ENCODE results near the gene APOH. TPM values are rescaled to one million over a fixed set of nuclear protein-coding genes. Genes with fewer than 3 reads are reported as not detected.

Gene APOH
- total RNA-seq, 1 donor from 2014 or later, result 29.6 TPM

GRCh38 chr17:66222798-66223350, 6.3 kb downstream of the APOH start:
- H3K4me1 ChIP-seq, result no peaks in the 10 kb centered on the region
- no peak for DNase-seq
- intact Hi-C loops (cut with DNase I), result no loop called here
- ATAC-seq, result no peak
- H3K27ac ChIP-seq, result no peak overlapping the region
- no peaks in the 10 kb centered on the region for H3K9me3 ChIP-seq
- no peaks in the 10 kb centered on the region for H3K27me3 ChIP-seq
- H3K36me3 ChIP-seq, result no peaks in the 10 kb centered on the region
- TF ChIP-seq CTCF (IDR thresholded peaks at IDR 0.05), result no peak
- H3K4me3 ChIP-seq, result no peak overlapping the region

DNA sequence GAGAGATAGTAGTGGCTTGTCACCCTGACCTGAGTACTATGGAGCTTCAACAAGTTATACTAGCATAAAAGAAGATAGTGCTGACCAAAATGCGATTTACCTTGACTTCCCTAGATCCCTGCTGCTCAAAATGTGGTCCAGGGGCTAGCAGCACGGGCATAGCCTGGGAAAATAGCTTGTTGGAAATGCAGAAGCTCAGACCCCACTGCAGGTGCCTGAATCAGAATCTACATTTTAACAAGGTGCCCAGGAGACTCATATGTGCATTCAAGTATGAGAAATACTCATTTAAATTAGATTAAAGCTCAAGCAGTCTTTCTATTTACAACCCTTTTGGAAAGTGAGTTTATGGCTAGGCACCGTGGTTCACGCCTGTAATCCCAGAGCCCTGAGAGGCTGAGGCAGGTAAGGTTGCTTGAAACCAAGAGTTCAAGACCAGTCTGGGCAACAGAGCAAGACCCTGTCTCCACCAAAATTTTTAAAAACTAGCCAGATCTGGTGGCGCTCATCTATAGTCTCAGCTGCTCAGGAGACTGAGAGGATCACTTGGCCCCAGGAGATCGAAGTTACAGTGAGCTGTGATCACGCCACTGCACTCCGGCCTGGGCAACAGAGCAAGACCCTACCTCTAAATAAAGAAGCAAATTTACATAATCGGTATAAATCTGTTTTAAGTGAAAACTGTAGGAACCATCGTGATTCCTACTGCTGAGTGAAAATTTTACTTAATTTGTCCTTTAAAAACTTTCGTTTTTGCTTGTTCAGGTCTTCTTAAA, 7.3 kb downstream of the APOH start:
- intact Hi-C loops (cut with DNase I), result no loop called here
- Histone ChIP-seq H3K4me1 (no peaks in the 10 kb centered on the region), H3K36me3 (no peaks in the 10 kb centered on the region), H3K27me3 (no peaks in the 10 kb centered on the region), H3K9me3 (no peaks in the 10 kb centered on the region), H3K4me3 (no peak overlapping the region), H3K27ac (no peak overlapping the region)
- ATAC-seq (no peak), DNase-seq (no peak)
- TF ChIP-seq CTCF (IDR thresholded peaks at IDR 0.05), result no peak

DNA sequence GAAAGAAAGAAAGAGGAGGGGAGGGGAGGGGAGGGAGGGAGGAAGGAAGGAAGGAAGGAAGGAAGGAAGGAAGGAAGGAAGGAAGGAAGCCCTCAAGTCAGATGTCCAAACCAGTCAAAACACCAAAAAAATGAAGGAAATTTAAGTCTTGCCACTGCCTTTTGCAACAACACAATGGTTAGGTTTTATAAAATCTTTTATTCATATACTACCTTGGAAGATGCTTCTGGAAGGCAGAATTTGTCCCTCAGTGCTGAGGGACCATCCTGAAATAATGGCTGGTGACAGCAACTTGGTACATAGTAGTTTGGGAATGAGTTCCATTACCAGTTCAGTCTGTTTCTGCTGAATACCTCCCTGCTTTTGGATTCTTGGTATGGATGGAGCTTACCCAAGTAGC, 7.9 kb downstream of the APOH start:
- intact Hi-C loops (cut with DNase I), result no loop called here
- Histone ChIP-seq H3K9me3 (no peaks in the 10 kb centered on the region), H3K4me1 (no peaks in the 10 kb centered on the region), H3K27me3 (no peaks in the 10 kb centered on the region), H3K27ac (no peak overlapping the region), H3K4me3 (no peak overlapping the region), H3K36me3 (no peaks in the 10 kb centered on the region)
- DNase-seq, result no peak
- TF ChIP-seq CTCF (IDR thresholded peaks at IDR 0.05), result no peak
- ATAC-seq, result no peak

GRCh38 chr17:66220079-66220835, 9.0 kb downstream of the APOH start:
- Histone ChIP-seq H3K9me3 (no peaks in the 10 kb centered on the region), H3K27me3 (no peaks in the 10 kb centered on the region), H3K4me3 (no peak overlapping the region), H3K27ac (no peak overlapping the region), H3K36me3 (no peaks in the 10 kb centered on the region), H3K4me1 (no peaks in the 10 kb centered on the region)
- DNase-seq (no peak), ATAC-seq (no peak)
- TF ChIP-seq CTCF (IDR thresholded peaks at IDR 0.05), result no peak
- intact Hi-C loops (cut with DNase I), result no loop called here

DNA sequence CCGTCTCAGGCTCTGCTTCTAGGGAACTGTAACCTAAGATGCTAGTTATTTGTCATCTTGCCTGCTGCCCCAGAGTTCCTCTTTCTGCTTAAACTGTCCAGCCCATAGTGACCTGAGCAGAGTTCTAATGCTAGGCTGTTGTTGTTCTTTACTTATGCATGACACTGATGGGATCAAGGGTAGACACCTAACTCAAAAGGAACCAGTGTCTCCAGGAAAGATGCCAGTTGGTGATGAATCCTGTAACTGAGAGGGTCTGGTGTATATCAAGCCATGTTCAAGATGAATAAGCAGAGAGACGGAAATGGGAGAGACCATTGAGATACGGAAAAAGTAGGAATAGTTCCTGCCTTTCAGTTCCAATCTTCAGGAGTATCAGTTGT, 13.7 kb downstream of the APOH start:
- Histone ChIP-seq H3K36me3 (no peaks in the 10 kb centered on the region), H3K27ac (no peak overlapping the region), H3K4me3 (no peak overlapping the region), H3K27me3 (no peaks in the 10 kb centered on the region), H3K4me1 (no peaks in the 10 kb centered on the region), H3K9me3 (no peaks in the 10 kb centered on the region)
- no peak for ATAC-seq
- no peak for DNase-seq
- TF ChIP-seq CTCF (IDR thresholded peaks at IDR 0.05), result no peak
- intact Hi-C loops (cut with DNase I), result no loop called here
